Astrocyte of the hippocampus (primary cell): ENCODE data around the gene FOXJ1.
A peak's percentile ranks its signal among the peaks of the same experiment; 100 is the strongest.

Experiments
- DNase-seq: peaks from one replicate; pipeline ENCODE4 v3.0.0; 2011; ENCODE audit warnings: low read depth, low spot score

FOXJ1 gene

DNA sequence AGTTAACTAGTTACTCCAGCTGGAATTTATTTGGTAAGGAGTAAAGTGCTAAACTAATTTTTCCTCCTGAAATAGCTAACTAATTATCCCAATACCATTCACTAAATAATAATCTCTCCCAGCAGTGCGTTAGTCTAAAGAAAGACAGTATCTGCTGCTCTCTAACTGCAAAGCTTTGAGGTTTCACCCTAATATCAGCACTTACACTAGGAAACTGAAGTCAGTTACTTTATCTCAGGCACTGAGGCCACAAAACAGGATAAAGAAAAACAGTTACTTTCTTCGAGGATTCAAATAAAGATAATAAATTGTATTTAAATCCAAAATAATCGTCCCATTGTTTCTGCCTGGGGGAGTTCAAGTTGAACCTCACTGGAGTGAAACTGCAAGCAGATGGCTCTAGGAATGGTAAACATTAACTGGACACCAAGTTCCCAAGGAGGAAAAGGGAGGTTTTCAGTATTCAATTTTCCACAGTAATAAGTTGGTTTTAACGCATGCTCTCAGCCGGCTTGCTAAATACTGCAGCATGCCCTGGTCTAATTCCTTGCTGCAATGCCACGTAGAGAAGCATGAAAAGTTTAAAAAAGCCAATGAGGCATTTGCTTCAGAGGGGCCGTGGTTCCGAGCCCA, 20.0 kb upstream of the FOXJ1 start:
- DNase-seq = no peak

DNA sequence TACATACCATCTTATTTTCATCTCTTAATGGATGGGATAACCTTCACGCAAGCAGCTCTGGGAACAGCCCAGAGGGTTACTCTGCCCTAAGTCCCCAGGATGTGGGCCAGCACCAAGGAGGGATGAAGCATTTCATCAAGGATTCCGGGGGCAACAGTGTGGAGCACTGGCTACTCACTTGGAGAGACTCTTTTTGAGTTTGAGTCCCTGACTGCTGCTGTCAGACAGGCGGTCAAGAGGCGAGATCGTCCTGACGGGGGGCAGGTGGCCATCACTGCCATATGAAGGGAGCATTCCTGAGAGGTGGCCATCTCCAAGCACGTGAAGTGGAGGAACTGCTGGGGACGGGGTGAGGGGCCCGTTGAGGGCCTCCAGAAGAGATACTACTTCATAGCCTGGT, 18.1 kb upstream of the FOXJ1 start:
- no peak for DNase-seq

DNA sequence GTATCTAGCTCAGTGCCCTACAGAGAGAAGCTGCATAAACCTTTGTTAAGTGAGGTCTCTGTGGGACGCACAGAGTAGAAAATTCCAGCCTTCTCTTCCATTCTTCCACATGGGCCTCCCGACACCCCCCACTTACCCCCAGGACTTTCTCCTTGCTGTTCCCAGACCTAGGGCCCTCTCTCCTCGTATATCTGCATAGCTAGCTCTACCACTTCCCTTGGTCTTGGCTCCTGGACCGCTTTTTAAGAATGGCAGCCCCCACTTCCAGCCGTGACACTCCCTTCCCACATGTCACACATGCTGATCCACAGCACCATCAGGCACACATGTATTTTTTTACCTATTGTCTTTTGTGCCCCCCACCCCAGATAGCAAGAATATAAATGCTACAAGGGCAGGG, 16.7 kb upstream of the FOXJ1 start:
- no peak for DNase-seq

DNA sequence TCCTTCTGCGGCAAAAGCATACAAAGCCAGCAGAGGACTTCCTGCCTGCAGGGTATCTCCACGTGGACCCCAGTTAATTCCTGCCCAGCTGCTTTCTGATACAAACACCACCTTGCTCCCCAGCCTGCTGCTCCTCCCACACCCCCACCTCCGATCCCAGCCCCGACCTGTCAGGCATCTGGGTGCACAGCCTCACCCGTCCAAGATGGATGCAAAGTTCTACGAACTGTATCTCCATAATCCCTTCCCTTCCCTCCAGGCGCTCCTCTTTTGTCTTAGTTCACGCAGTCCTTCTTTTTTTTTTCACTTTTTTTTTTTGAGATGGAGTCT, 15.6 kb upstream of the FOXJ1 start:
- no peak for DNase-seq

DNA sequence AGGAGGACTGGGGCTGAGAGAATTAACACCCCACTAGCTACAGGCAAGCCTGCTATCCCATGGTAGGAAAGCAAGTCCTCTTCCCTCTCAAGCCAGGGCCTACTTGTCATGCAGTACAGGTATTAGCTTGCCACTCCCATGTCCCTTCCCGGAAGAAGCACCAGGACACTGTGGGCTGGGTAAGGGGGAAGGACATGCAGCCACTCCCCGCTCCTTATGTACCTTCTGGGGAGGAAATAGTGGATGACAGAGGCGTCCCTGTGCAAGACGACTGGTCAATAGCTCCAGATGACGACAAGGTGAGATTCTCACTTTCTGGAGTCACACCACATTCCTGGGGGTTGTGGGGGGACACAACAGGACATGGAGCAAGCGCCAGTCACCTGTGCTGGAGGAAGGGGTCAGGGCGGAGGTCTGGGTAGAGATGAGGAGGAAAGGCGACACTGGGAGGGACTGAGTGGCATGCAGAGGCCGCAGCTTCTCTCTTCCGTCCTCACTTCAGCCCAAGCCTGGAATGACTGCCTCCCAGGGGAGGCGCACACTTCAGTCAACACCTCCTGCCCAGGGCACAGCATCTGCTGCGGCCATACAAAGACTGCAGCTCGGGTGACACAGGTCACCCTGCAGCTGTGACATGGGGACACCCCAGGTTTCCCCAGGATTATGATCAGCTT, 15.1 kb upstream of the FOXJ1 start:
- DNase-seq = no peak

DNA sequence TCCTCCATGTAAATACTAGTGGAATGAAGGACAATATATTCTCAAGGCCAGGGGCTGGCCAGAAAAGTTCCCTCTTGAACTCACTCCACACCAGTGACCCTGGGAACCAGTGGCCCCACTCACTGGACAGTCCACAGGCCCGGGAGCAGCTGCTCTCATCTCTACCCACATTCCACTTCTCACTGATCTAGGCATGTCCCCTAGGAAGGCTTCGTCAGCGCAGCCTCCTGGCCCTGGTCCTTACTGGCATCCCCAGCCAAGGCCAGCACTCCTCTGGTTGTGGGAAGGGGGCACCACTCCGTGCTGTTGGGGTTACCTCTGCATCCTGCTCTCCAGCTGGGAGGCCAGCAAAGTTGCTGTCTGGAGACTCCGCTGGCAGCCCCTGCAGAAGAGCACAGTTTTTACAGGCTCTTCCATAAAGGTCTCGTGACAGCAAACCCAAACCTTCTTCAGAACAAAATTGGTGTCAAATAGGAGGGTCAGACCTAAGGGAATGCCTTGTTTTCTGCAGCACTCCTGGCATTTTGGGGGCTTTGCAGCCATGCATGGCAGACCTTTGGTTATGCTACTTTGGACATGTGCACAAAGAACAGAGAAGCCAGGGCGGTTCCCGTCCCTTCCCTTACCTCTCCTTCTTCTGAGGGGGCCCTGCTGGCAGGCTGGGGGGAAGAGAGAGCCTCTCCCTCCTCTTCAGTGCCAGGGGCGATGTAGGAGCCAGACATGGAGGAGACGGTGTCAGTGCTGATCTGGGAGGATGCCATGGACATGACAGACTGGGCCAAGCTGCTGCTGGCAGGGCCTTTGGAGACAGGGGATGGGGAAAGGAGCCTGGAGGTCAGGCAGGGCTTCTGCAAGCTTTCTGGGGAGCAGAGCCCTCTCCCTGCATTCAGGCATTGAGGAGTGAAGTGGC, 14.1 kb upstream of the FOXJ1 start:
- DNase-seq = no peak

DNA sequence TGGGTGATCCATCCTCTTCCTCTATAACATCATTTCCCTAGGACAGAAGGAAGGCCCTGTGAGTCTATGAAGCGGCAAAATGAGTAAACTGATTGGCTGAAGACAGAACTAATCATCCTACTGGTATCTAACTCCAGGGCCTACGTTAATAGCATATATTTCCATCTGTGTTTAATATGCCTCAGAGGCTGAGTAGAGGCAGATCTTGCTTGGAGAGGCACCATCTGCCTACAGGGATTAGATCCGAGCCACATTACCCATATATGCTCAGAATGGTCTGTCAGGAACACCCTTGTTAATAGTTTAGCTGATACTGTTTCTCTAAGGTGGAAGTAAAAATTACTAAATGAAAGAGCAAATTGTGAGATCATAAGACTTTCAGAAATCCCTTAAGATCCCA, 13.2 kb upstream of the FOXJ1 start:
- DNase-seq = no peak

DNA sequence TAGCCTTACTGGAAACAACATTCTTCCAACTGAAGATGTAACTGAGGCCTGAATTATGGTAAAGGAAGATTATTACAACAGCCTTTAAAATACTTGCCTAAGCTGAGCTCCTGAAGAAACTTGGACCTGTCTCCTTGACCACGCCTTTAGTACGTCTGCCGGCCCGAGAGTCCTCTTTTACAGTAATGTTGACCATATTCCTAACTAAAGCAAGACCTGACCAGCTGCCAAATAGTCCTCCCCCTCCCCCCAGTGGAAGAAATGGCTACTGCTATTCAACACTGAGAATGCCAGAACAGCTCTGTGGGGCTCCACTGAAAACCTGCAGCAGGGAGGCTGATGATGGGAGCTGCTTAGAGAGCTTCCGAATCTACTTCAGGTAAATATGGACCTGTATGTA, 12.6 kb upstream of the FOXJ1 start:
- peak; percentile 29 for DNase-seq

DNA sequence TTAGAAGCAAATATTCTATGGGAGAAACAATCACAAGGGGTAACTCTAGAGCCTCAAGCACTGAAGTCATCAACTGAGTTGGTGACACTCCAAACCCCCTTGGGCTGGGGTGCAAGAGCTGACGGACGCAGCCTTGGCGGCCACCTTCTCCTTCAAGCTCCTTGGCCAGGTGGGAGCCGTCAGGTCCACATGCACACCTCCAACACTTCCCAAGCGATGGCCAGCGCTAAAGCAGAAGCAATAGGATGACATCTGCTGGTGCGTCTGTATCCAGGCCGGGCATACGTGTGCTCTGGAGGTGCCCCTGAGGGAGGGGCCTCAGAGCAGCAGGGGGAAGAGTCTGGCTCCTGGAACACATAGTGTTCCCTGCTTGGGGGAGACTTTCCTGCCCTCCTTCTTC, 12.2 kb upstream of the FOXJ1 start:
- no peak for DNase-seq

DNA sequence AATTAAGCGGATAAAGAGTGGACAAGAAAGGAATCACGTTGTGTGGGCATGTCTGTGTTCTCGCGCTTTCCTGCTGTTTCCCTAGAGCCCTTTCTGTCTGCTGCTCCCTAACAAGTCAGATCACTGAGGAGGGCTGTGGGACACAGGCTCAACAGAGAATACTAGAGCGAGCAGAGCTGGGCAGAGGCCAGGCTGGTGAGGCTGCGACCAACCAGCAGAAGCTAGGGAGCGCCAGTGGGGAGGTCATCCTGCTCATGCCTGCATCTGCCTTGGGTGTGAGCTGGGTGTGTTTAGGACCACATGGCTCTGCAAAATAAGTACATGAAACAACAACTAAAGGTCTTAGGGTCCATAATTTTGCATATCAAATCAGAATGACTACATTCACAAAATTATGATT, 11.5 kb upstream of the FOXJ1 start:
- no peak for DNase-seq

DNA sequence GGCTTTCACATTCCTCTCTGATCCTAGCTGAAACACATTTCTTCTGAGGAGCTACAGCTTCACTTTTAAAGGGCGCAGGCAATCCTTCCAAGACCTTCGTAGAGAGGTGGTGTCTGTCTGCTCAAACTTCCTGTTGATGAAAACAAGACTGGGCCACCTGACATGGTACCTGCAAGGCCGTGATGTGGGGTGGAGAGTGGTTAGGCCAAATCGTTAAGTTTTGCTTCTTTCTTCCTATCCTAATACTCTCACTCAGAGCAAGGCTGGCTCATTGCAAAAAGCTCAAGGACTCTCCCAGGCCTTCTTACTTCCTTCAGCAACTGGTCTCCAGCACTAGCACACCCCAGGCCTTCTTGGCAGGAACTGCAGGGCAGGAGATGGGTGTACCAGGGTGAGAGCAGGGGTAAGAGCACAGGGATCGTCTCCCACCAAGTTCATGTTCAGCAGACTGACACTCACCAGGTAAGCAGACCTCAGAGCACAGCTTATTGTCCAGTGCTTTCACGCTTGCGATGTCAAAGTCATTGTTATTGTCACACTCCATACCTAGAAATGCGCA, 10.9 kb upstream of the FOXJ1 start:
- no peak for DNase-seq

DNA sequence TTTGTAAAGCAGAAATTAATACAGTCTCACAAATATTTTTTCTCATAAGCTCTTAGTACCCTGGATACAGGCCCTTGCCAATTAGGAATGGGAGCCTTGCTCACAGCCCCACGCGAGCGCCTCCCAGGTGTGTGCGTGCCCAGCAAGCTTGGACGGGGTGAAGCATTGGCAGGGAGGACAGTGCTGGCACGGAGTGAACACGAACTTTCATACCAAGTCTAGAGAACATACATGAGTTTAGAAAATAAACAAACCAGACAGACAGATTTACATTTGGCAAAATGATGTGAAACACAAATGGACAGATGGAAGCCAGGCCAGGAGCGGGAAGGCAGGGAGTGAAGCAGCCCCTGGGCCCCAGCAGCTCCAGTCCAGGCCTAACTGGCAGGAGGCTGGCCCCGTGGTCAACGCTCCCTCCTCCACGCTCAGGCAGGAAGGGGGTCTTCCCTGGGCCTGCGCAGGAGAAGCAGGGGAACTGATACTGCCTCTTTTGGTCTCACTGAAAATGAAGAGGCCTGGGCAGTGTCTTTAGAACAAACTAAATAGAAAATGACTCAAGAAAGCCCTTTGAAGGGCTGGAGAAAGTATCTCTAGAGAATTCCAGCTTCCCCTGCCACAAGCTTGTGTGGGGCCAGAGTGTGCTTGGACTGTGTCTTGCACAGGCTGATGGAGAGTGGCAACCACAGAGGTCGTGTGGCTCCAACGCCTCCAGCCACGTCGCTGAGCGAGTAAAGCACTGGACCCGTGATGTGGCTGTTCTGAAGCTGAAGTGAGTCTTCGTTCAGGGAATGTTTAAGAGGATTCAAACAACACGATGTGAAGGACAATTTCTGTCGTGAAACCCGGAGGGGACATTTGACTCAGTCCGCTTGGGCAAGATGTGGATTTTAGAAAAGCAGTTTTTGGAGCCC, 9.9 kb upstream of the FOXJ1 start:
- no peak for DNase-seq

DNA sequence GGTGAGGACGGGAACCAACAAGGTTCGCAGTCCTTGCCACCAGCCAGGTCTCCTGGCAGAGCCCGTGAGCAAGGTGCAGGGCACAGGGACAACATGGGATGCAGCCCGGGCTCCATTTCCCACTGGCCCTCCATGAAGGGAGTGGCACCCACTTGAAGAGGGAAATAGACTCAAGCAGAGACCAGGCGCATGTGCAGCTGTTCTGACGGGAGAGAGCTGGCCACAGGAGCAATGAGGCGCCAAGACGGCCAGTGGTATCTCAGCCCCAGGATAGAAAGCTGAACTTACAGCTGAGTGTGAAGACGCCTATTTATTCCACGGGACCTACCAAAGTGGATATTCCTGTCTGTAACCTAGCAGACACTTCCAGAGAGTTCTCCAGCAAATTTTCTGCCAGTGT, 8.2 kb upstream of the FOXJ1 start:
- DNase-seq = no peak

DNA sequence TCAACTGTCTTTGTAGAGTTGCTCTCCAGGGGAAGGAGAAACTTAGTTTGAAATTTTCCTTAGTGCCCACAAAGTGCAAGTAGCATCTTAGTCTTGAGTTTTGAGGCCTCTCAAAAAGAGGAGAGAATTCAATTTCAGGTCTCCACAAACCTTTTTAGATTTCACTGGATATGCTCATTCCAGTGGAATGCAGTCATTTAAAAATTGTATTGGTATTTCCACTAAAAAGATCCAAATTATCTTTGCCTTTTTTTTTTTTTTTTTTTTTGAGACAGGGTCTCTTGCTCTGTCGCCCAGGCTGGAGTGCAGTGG, 6.9 kb upstream of the FOXJ1 start:
- DNase-seq = no peak

DNA sequence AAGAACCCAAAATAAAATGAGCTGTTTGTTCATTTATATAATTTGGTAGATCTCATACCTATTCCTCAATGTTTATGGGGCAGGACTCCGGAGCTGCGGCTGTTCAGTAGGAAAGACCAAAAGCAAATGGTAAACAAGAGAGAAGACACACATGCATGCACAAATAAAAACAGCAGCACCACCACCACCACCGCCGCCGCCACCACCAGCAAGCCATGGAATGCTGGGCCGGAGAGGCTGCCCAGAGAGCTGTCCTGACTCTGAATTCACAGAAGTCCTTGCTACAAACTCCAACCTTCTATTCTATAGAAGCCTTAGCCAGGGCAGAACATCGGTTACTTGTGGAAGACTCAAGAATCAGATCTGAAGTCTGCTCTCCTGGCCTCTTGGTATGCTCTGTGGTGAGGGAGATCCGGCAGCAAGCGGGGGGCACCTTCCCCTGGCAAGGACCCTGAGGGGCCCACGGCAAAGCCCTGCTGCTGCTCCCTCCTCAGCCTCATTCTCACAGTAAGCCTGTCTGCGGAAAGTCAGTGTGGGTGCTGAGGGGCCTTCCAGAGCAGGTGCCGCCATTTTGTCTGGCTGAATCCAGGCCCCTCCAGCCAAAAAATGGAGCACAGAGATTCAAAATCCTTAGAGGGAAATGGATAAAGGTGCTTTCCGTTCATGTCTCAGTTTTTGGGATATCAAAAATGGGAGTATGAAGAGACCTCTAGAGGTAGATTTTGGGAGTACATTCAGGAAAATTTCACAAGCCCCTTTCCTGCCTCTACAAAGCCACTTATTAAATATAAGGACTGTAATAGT, 6.4 kb upstream of the FOXJ1 start:
- peak; percentile 39 for DNase-seq

DNA sequence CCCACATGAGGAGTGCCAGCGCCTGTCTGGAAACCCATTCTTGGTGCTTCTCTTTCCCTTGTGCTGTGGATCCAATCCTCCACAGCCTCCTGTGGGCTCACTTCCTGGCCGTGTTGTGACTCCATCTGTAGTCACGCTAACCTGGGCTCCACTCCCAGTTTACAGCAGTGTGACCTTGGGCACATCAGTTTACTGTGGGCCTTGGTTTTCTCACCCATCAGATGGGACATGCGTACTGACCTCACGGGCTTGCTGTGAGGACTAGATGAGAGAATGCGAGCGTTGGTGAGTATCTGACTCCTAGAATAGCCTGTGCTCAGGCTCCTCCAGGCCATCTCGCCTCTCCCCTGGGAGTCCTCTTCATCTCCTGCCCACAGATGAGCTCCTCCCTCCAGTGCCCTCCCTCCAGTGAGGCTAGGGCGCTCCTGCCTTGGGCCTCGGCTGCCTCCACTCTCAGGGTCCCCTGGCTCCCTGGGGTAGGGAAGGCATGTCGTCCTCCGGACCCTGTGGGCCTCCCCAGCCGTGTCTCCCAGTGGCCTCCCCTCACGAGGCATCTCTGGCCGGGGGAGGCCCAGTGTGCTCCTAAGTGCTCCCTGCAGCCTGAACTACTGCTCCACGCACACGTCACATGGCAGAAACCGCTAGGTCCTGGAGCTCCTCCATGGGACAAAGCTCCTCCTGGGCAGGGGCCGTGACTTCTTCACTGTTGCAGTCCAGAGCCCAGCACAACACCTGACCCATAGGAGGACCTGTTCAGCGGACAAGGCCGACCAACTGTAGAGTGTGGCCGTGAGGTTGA, 5.2 kb upstream of the FOXJ1 start:
- DNase-seq = no peak

DNA sequence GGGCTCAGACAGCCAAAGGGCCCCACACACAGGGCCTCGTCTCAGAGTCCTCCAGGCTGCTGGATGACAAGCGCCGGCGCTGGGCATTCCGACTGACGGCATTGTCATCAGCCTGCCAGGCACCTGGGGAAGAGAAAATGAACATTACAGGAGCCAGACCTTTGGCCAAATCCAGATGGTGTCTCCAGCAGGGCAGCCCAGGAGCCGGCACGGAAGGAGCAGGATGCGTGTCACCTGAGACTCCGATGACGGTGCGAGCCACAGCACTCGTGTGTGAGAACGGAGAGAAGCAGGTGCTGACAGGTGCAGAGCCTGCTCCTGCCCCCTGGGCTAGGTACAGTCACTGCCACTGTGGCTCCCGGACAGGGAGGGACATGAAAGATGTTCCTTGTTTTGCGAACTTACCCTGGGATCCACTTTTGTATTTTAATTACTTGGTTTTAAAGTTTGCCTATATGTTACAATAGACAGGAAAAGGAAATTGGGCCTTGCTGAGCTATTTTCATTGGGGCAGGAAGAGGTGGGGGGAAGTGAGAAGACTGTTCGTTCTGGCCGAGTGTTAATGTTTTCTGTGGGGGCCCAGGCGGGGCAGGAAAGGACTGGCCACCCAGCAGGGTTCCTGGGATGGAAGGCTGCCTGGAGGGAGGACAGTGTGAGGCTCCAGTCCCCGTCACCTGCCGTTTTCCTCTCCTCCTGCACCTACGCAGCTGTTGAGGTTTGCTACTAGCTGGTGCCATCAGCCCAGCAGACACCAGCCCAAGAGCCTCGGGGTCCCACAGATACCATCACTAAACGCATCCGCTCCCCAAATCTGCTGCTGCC, 4.4 kb upstream of the FOXJ1 start:
- DNase-seq = no peak

DNA sequence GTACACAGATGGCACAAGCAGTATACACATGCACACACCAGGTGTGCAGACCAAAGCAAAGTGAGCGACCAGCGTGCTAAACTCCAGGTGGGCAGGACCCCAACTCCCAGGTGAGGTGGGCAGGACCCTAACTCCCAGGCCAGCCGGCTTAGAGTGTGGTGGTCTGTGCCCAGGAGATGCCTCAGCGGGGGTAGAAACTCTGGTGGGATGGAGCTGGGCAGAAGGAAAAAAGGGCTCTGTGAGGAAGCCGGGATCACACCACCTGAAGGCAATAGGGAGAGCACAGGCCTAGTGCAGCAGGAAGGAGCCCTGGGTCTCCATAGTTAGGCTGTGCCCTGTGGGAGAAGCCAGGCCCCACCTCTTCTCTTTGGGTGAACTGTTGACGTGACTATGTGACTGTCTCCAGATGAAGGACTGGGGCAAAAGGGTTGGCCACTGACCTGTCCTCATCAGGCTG, 1.6 kb upstream of the FOXJ1 start:
- no peak for DNase-seq

DNA sequence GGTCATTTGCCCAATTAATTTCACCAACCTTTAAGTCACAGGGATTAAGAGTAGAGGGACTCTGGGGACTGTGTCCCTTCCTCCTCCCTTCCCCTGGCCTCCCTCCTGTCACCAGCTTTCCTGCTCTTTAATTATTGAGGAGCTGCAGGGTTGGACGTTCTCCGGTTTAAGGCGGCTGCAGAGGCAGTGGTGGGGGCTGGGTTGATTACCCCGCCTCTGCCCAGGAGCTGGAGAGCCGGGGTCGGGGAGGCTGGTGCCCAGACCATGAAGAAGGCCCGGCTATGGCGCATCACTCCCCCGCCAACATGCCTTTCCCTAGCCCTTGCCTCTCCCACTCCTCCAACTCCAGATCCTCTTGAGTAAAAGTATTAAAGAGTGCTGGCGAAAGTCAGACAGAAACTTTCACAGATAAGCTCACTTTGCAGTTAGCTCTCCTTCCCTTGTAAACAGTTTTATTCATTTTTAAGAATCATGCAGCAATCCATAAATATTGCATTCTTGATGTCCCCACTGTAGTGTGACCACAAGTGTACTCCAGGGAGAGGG, 1.1 kb upstream of the FOXJ1 start:
- DNase-seq = no peak
